Measurements from ENCODE around the gene RND3. TPM values are rescaled to one million over a fixed set of nuclear protein-coding genes. Genes with fewer than 3 reads are reported as not detected.

Gene RND3
- total and polyA plus RNA-seq, 2 donors (not counting 1 experiment from before 2014, with no cell fraction given): not detected

- Histone ChIP-seq H3K27me3 (replicated peaks in 1 of 4; ENCODE audit: control extremely low read depth in 1 of 4, control insufficient read depth in 3 of 4, insufficient read depth in 4 of 4, low read length in 3 of 4) (no peaks in the 10 kb centered on the region), H3K4me3 (ENCODE audit: control extremely low read depth in 1 of 5, extremely low read depth in 1 of 5, insufficient read depth in 1 of 5, low read depth in 2 of 5, low read length in 4 of 5) (no peak overlapping the region), H3K36me3 (replicated peaks in 1 of 2; ENCODE audit: control extremely low read depth in 1 of 2, control insufficient read depth in 1 of 2, extremely low read depth in 1 of 2, insufficient read depth in 2 of 2, low read length in 1 of 2) (no peaks in the 10 kb centered on the region), H3K9ac (ENCODE audit: low read length) (no peak overlapping the region), H2AFZ (ENCODE audit: insufficient read depth, low read depth, low read length, poor library complexity, severe bottlenecking) (no peak overlapping the region), H3K9me3 (ENCODE audit: control extremely low read depth in 1 of 3, control insufficient read depth in 2 of 3, insufficient read depth in 1 of 3, low read length in 2 of 3) (no peaks in the 10 kb centered on the region), H3K4me2 (replicated peaks; ENCODE audit: low read depth, low read length, poor library complexity, severe bottlenecking) (no peak overlapping the region), H3K4me1 (ENCODE audit: control insufficient read depth in 2 of 2, insufficient read depth in 2 of 2, low read length in 2 of 2) (no peaks in the 10 kb centered on the region), H3K27ac (ENCODE audit: low read length in 2 of 2) (no peak overlapping the region), H4K20me1 (ENCODE audit: control insufficient read depth, insufficient read depth, low read length, poor library complexity, severe bottlenecking) (no peaks in the 10 kb centered on the region), H3K79me2 (ENCODE audit: control insufficient read depth, insufficient read depth, low read length) (no peaks in the 10 kb centered on the region)
- no peak overlapping the region for H3K4me3 Mint-ChIP-seq
- H3K4me1 Mint-ChIP-seq: no peaks in the 10 kb centered on the region
- ChIA-PET CTCF (no interaction called here), POLR2A (no interaction called here)
- H3K9me3 Mint-ChIP-seq (ENCODE audit: insufficient read depth): peaks cover 6% of the 10 kb centered on the region
- ATAC-seq (ENCODE audit: low read depth) (no peak), DNase-seq (no peak)
- TF ChIP-seq EZH2 (IDR thresholded peaks at IDR 0.05; ENCODE audit: borderline replicate concordance, insufficient read depth, low read depth, low read length, poor library complexity, severe bottlenecking): no peak
- TF ChIP-seq, protein P1, sequence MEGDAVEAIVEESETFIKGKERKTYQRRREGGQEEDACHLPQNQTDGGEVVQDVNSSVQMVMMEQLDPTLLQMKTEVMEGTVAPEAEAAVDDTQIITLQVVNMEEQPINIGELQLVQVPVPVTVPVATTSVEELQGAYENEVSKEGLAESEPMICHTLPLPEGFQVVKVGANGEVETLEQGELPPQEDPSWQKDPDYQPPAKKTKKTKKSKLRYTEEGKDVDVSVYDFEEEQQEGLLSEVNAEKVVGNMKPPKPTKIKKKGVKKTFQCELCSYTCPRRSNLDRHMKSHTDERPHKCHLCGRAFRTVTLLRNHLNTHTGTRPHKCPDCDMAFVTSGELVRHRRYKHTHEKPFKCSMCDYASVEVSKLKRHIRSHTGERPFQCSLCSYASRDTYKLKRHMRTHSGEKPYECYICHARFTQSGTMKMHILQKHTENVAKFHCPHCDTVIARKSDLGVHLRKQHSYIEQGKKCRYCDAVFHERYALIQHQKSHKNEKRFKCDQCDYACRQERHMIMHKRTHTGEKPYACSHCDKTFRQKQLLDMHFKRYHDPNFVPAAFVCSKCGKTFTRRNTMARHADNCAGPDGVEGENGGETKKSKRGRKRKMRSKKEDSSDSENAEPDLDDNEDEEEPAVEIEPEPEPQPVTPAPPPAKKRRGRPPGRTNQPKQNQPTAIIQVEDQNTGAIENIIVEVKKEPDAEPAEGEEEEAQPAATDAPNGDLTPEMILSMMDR (IDR thresholded peaks at IDR 0.05): no peak
- peaks cover 3% of the 10 kb centered on the region for H3K27me3 Mint-ChIP-seq
- intact Hi-C loops (cut with micrococcal nuclease): no loop called here
- H3K27ac Mint-ChIP-seq: no peak overlapping the region
Observed at GRCh38 chr2:150505178-150505577, 17.7 kb upstream of the RND3 start.

GRCh38 chr2:150495993-150496627, 8.6 kb upstream of the RND3 start:
- no peaks in the 10 kb centered on the region for H3K79me2 ChIP-seq (ENCODE audit: control insufficient read depth, insufficient read depth, low read length)
- POLR2A ChIA-PET: no interaction called here
- ATAC-seq (ENCODE audit: low read depth): no peak

More at GRCh38 chr2:150495993-150496627, 8.6 kb upstream of the RND3 start:
- WGBS (ENCODE audit: insufficient coverage): 93% methylated on average over 2 of the region's 7 CpGs
- no peak overlapping the region for H3K4me3 Mint-ChIP-seq
- no peak overlapping the region for H3K27ac Mint-ChIP-seq
- TF ChIP-seq, protein P1 (IDR thresholded peaks at IDR 0.05): no peak
- no peak for TF ChIP-seq EZH2 (IDR thresholded peaks at IDR 0.05; ENCODE audit: borderline replicate concordance, insufficient read depth, low read depth, low read length, poor library complexity, severe bottlenecking)
- no peak for DNase-seq
- H3K9me3 ChIP-seq (ENCODE audit: control extremely low read depth in 1 of 3, control insufficient read depth in 2 of 3, insufficient read depth in 1 of 3, low read length in 2 of 3): no peaks in the 10 kb centered on the region
- H3K4me3 ChIP-seq (ENCODE audit: control extremely low read depth in 1 of 5, extremely low read depth in 1 of 5, insufficient read depth in 1 of 5, low read depth in 2 of 5, low read length in 4 of 5): no peak overlapping the region
- H3K9me3 Mint-ChIP-seq (ENCODE audit: insufficient read depth): no peaks in the 10 kb centered on the region
- intact Hi-C loops (cut with micrococcal nuclease): no loop called here
- no peaks in the 10 kb centered on the region for H4K20me1 ChIP-seq (ENCODE audit: control insufficient read depth, insufficient read depth, low read length, poor library complexity, severe bottlenecking)
- no peak overlapping the region for H3K9ac ChIP-seq (ENCODE audit: low read length)
- no peaks in the 10 kb centered on the region for H3K27me3 ChIP-seq (replicated peaks in 1 of 4; ENCODE audit: control extremely low read depth in 1 of 4, control insufficient read depth in 3 of 4, insufficient read depth in 4 of 4, low read length in 3 of 4)
- CTCF ChIA-PET: no interaction called here
- H3K4me1 Mint-ChIP-seq: no peaks in the 10 kb centered on the region
- no peak overlapping the region for H3K27ac ChIP-seq (ENCODE audit: low read length in 2 of 2)
- H3K4me2 ChIP-seq (replicated peaks; ENCODE audit: low read depth, low read length, poor library complexity, severe bottlenecking): no peak overlapping the region
- H3K4me1 ChIP-seq (ENCODE audit: control insufficient read depth in 2 of 2, insufficient read depth in 2 of 2, low read length in 2 of 2): no peaks in the 10 kb centered on the region
- H2AFZ ChIP-seq (ENCODE audit: insufficient read depth, low read depth, low read length, poor library complexity, severe bottlenecking): no peak overlapping the region
- no peaks in the 10 kb centered on the region for H3K27me3 Mint-ChIP-seq
- H3K36me3 ChIP-seq (replicated peaks in 1 of 2; ENCODE audit: control extremely low read depth in 1 of 2, control insufficient read depth in 1 of 2, extremely low read depth in 1 of 2, insufficient read depth in 2 of 2, low read length in 1 of 2): no peaks in the 10 kb centered on the region
